Measurements from ENCODE around the gene MPZL2. TPM values are rescaled to one million over a fixed set of nuclear protein-coding genes. Genes with fewer than 3 reads are reported as not detected.

The MPZL2 gene
- total and polyA plus RNA-seq, 2 of the 8 experiments (the other 6 are each of a cell fraction or from before 2014, with no cell fraction given): 2.4 to 3.2 TPM

- H3K36me3 ChIP-seq (ENCODE audit: control insufficient read depth in 2 of 4, insufficient read depth in 4 of 4, low read length in 3 of 4): no peaks in the 10 kb centered on the region
- no peak overlapping the region for H4K8ac ChIP-seq (ENCODE audit: extremely low read depth, insufficient read depth, low read length)
- no peak overlapping the region for H3K27ac ChIP-seq (ENCODE audit: low read depth, low read length)
- no peaks in the 10 kb centered on the region for H3K79me1 ChIP-seq (ENCODE audit: low read depth, low read length)
- no peak overlapping the region for H2BK15ac ChIP-seq (ENCODE audit: low read length)
- 75% methylated on average over 1 of the region's 1 CpG; no CpG with 5 or more reads in 1 of the 2 experiments for WGBS, 2 experiments (ENCODE audit: extremely low coverage in 1 of 2, insufficient coverage in 1 of 2, insufficient read length in 1 of 2, insufficient replicate concordance in 2 of 2, low coverage in 1 of 2, low lambda C conversion rate in 2 of 2, missing lambda C conversion rate in 1 of 2)
- CTCF ChIA-PET (ENCODE audit: partially characterized antibody): interaction anchor here (1.5 to 2.2 kb wide), 2 partner anchors 11 to 13 kb away, joined by 3 to 7 read pairs; no protein-coding TSS in a partner anchor
- H2BK20ac ChIP-seq (ENCODE audit: low read length): no peak overlapping the region
- no peak overlapping the region for H3K4ac ChIP-seq (replicated peaks; ENCODE audit: insufficient read length, low read depth, low read length)
- H3K27me3 ChIP-seq (replicated peaks in 1 of 4; ENCODE audit: control insufficient read depth in 3 of 4, extremely low read depth in 1 of 4, insufficient read depth in 3 of 4, low read length in 3 of 4): no peaks in the 10 kb centered on the region
- H3K4me3 ChIP-seq (ENCODE audit: extremely low read depth in 1 of 4, insufficient read depth in 2 of 4, low read depth in 3 of 4, low read length in 4 of 4): no peak overlapping the region
- no peaks in the 10 kb centered on the region for H3K4me1 ChIP-seq (replicated peaks in 1 of 4; ENCODE audit: control insufficient read depth in 3 of 4, insufficient read depth in 4 of 4, low read length in 3 of 4)
- no peak overlapping the region for H3K9ac ChIP-seq (replicated peaks in 1 of 4; ENCODE audit: extremely low read depth in 1 of 4, low read depth in 3 of 4, low read length in 3 of 4)
- H3K14ac ChIP-seq (ENCODE audit: insufficient read length): no peak overlapping the region
- POLR2A ChIA-PET (ENCODE audit: partially characterized antibody): interaction anchor here (1.2 to 1.7 kb wide), 2 partner anchors 14 to 44 kb away, joined by 3 to 6 read pairs; no protein-coding TSS in a partner anchor
- no peak overlapping the region for H4K91ac ChIP-seq (replicated peaks; ENCODE audit: insufficient read length, low read length)
- H3K4me2 ChIP-seq (ENCODE audit: insufficient read depth in 1 of 2, low read depth in 2 of 2, low read length in 2 of 2): no peak overlapping the region
- no peak for DNase-seq (ENCODE audit: low read depth in 1 of 2, low spot score in 2 of 2)
- no peak overlapping the region for H4K5ac ChIP-seq (ENCODE audit: insufficient read length, low read depth, low read length)
- H2AFZ ChIP-seq (ENCODE audit: low read length): no peak overlapping the region
- H4K20me1 ChIP-seq (replicated peaks in 1 of 2; ENCODE audit: control insufficient read depth in 1 of 2, insufficient read depth in 2 of 2, low read length in 2 of 2): no peaks in the 10 kb centered on the region
- H3K18ac ChIP-seq (ENCODE audit: extremely low read depth, low read length): no peak overlapping the region
- H3K79me2 ChIP-seq (ENCODE audit: control insufficient read depth in 1 of 2, insufficient read depth in 2 of 2, low read length in 2 of 2): no peaks in the 10 kb centered on the region
- H3K23me2 ChIP-seq (ENCODE audit: low read depth, low read length): no peaks in the 10 kb centered on the region
- no peak overlapping the region for H2AK5ac ChIP-seq (ENCODE audit: low read depth, low read length)
- no peak overlapping the region for H3K56ac ChIP-seq (replicated peaks; ENCODE audit: insufficient read length, low read depth, low read length)
- H3K9me3 ChIP-seq (ENCODE audit: insufficient read depth in 2 of 2, low read depth in 1 of 2, low read length in 1 of 2): no peaks in the 10 kb centered on the region
- H2BK5ac ChIP-seq (ENCODE audit: low read depth, low read length): no peak overlapping the region
- no peak for FAIRE-seq
- no peak overlapping the region for H2BK12ac ChIP-seq (ENCODE audit: low read depth, low read length)
- H2BK120ac ChIP-seq (replicated peaks; ENCODE audit: low read depth, low read length): no peak overlapping the region
- peak overlapping the region; percentile 40 for H3K23ac ChIP-seq (ENCODE audit: insufficient read length)
- TF ChIP-seq SAP30 (IDR thresholded peaks at IDR 0.05; ENCODE audit: insufficient read depth, insufficient replicate concordance, low read length) (no peak), TCF12 (IDR thresholded peaks at IDR 0.05; ENCODE audit: low read depth, low read length) (no peak), BACH1 (IDR thresholded peaks at IDR 0.05; ENCODE audit: low read length) (no peak), RXRA (IDR thresholded peaks at IDR 0.05; ENCODE audit: insufficient read depth, low read depth, low read length) (no peak), BCL11A (IDR thresholded peaks at IDR 0.05; ENCODE audit: low read depth in 2 of 2, low read length in 2 of 2) (no peak), CTBP2 (IDR thresholded peaks at IDR 0.05; ENCODE audit: borderline replicate concordance, insufficient read depth, insufficient read length, low read length) (no peak), CTCF (IDR thresholded peaks at IDR 0.05; ENCODE audit: control extremely low read depth in 1 of 3, insufficient read depth in 1 of 3, low read depth in 1 of 3, low read length in 3 of 3) (no peak), TBP (IDR thresholded peaks at IDR 0.05; ENCODE audit: low read depth, low read length) (no peak), KDM5A (IDR thresholded peaks at IDR 0.05; ENCODE audit: low read length) (no peak), EGR1 (IDR thresholded peaks at IDR 0.05; ENCODE audit: borderline replicate concordance, low read depth, low read length) (no peak)
- TF ChIP-seq, protein P1, sequence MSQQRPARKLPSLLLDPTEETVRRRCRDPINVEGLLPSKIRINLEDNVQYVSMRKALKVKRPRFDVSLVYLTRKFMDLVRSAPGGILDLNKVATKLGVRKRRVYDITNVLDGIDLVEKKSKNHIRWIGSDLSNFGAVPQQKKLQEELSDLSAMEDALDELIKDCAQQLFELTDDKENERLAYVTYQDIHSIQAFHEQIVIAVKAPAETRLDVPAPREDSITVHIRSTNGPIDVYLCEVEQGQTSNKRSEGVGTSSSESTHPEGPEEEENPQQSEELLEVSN (IDR thresholded peaks at IDR 0.05): no peak
These were observed 12.3 kb upstream of the MPZL2 start for GRCh38 chr11:118276422-118276821.

Data from H1 (cell line).